Stomach (tissue), 4 donors: ENCODE results near the gene AQP4.

Source experiments
- CTCF ChIP-seq, 7 experiments: fragments of 450-650 bp in 4 of 7; fragments of 200-600 bp in 3 of 7; sonication (generic) in 3 of 7; IDR thresholded peaks; one replicate each; pipeline ENCODE4 v1.5.1; 2016 to 2019; ENCODE audit warnings: antibody characterized with exemption in 7 of 7, control low read depth in 2 of 7, mild to moderate bottlenecking in 1 of 7
- POLR2A ChIP-seq, 4 donors: fragments of 450-650 bp; IDR thresholded peaks; one replicate each; pipeline ENCODE4 v1.6.1; 2016; ENCODE audit warnings: antibody characterized with exemption in 4 of 4, control low read depth in 2 of 4, mild to moderate bottlenecking in 1 of 4, moderate library complexity in 1 of 4
- POLR2AphosphoS5 ChIP-seq, 3 donors: sonication (generic); formaldehyde crosslinking; IDR thresholded peaks; one replicate each; pipeline ENCODE4 v1.6.1; 2016; ENCODE audit warnings: antibody characterized with exemption in 3 of 3

DNA sequence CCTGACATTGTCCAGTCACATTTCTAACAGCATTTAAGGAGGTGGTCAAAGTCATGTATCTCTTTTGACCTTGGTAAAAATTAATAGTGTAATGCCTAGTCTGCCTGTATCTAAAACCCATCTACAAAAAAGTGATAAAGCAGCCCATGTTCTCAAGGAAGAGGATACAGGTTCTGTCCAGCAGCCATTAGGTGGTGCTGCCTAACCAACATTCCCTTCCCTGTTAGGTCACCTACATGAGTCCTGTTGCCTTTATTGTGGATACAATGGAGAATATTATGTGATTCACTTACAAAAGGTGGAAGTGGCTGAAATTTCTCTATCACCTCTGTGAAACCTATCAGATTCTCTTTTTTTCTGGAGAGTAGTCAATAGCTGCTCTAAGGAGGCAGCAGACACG is 52.5 kb downstream of the AQP4 start:
- TF ChIP-seq CTCF (IDR thresholded peaks at IDR 0.05) (peak in 1 of 7 experiments; percentile 53), POLR2AphosphoS5 (IDR thresholded peaks at IDR 0.05) (no peak), POLR2A (IDR thresholded peaks at IDR 0.05) (no peak)
